Measurements from ENCODE around the gene SIK3. TPM values are rescaled to one million over a fixed set of nuclear protein-coding genes. Genes with fewer than 3 reads are reported as not detected.

Gene SIK3
- total and polyA plus RNA-seq, 2 experiments from 2014 or later: 6.1 to 33.9 TPM

DNA sequence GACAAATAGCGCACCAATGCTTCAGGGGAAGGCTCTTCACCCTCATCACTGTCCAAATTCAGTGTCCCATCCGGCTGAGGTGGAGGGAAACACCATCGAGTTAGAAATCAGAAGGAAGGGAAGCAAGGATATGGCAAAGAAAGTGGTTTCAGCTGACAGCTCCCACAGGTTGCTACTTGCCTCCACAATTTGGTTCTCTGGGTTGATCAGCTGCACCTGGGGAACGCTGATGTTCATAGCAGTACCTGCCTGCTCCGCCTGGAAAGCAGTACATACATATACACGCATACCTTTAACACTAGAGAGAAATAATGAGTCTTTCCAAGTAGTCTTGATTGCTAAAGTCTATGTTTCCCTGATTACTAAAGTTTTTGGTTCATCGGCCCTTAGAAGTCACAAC lies 223.0 kb downstream of the SIK3 start:
- no peaks in the 10 kb centered on the region; the same call in 1 of the 2 replicates for H3K4me1 ChIP-seq (ENCODE audit: insufficient read depth)
- H2AFZ ChIP-seq: no peak overlapping the region
- TF ChIP-seq, protein P1, sequence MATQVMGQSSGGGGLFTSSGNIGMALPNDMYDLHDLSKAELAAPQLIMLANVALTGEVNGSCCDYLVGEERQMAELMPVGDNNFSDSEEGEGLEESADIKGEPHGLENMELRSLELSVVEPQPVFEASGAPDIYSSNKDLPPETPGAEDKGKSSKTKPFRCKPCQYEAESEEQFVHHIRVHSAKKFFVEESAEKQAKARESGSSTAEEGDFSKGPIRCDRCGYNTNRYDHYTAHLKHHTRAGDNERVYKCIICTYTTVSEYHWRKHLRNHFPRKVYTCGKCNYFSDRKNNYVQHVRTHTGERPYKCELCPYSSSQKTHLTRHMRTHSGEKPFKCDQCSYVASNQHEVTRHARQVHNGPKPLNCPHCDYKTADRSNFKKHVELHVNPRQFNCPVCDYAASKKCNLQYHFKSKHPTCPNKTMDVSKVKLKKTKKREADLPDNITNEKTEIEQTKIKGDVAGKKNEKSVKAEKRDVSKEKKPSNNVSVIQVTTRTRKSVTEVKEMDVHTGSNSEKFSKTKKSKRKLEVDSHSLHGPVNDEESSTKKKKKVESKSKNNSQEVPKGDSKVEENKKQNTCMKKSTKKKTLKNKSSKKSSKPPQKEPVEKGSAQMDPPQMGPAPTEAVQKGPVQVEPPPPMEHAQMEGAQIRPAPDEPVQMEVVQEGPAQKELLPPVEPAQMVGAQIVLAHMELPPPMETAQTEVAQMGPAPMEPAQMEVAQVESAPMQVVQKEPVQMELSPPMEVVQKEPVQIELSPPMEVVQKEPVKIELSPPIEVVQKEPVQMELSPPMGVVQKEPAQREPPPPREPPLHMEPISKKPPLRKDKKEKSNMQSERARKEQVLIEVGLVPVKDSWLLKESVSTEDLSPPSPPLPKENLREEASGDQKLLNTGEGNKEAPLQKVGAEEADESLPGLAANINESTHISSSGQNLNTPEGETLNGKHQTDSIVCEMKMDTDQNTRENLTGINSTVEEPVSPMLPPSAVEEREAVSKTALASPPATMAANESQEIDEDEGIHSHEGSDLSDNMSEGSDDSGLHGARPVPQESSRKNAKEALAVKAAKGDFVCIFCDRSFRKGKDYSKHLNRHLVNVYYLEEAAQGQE (IDR thresholded peaks at IDR 0.05; ENCODE audit: unreplicated experiment): no peak
- TF ChIP-seq STAT1 (IDR thresholded peaks at IDR 0.05; ENCODE audit: unreplicated experiment) (no peak), CREB1 (CRISPR knock-in tag; IDR thresholded peaks at IDR 0.05; ENCODE audit: low read depth) (no peak), JUNB (IDR thresholded peaks at IDR 0.05; ENCODE audit: unreplicated experiment) (no peak), ZNF114 (CRISPR knock-in tag; IDR thresholded peaks at IDR 0.05) (no peak), POLR2AphosphoS5 (IDR thresholded peaks at IDR 0.05; ENCODE audit: low read depth) (no peak), EZH2 (IDR thresholded peaks at IDR 0.05; ENCODE audit: low read depth, unreplicated experiment) (no peak), NANOG (IDR thresholded peaks at IDR 0.05; ENCODE audit: borderline replicate concordance) (no peak), ZNF462 (CRISPR knock-in tag; IDR thresholded peaks at IDR 0.05) (no peak)
- TF ChIP-seq, protein P2, sequence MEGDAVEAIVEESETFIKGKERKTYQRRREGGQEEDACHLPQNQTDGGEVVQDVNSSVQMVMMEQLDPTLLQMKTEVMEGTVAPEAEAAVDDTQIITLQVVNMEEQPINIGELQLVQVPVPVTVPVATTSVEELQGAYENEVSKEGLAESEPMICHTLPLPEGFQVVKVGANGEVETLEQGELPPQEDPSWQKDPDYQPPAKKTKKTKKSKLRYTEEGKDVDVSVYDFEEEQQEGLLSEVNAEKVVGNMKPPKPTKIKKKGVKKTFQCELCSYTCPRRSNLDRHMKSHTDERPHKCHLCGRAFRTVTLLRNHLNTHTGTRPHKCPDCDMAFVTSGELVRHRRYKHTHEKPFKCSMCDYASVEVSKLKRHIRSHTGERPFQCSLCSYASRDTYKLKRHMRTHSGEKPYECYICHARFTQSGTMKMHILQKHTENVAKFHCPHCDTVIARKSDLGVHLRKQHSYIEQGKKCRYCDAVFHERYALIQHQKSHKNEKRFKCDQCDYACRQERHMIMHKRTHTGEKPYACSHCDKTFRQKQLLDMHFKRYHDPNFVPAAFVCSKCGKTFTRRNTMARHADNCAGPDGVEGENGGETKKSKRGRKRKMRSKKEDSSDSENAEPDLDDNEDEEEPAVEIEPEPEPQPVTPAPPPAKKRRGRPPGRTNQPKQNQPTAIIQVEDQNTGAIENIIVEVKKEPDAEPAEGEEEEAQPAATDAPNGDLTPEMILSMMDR (conservative IDR thresholded peaks at IDR 0.05; ENCODE audit: low read depth in 2 of 2): no peak
- peaks cover 11% of the 10 kb centered on the region; the same call in 2 of the 3 replicates for H3K36me3 Mint-ChIP-seq (ENCODE audit: low read depth)
- no peak overlapping the region for H3K27ac Mint-ChIP-seq
- H3K4me3 Mint-ChIP-seq: no peak overlapping the region
- 0 out of 2 replicates have a peak overlapping the region, but pooled peaks have one; percentile 19 for H3K27ac ChIP-seq (ENCODE audit: low read depth)
- DNase-seq (ENCODE audit: low spot score) (no peak), ATAC-seq (no peak)
- H3K27me3 ChIP-seq (ENCODE audit: insufficient read depth): no peaks in the 10 kb centered on the region
- H3K9me2 ChIP-seq (ENCODE audit: insufficient read depth): no peaks in the 10 kb centered on the region
- H3K4me2 ChIP-seq: no peak overlapping the region
- no peaks in the 10 kb centered on the region for H3K27me3 Mint-ChIP-seq (ENCODE audit: insufficient read depth, low read depth, poor library complexity)
- no peaks in the 10 kb centered on the region for H3F3A ChIP-seq (replicated peaks; ENCODE audit: low read depth)
- H4K20me1 ChIP-seq (replicated peaks; ENCODE audit: insufficient read depth): no peaks in the 10 kb centered on the region; the same call in 1 of the 2 replicates
- H3K4me1 Mint-ChIP-seq: peaks cover 3% of the 10 kb centered on the region; the same call in 2 of the 3 replicates
- H3K79me2 ChIP-seq (replicated peaks; ENCODE audit: insufficient read depth): no peaks in the 10 kb centered on the region
- no peak overlapping the region for H3K4me3 ChIP-seq
- H3K9me3 Mint-ChIP-seq: no peaks in the 10 kb centered on the region
- H3K36me3 ChIP-seq (ENCODE audit: insufficient read depth): no peaks in the 10 kb centered on the region

All from GM23338 (cell line).